Prostate gland (tissue), 2 donors: Measurements from ENCODE around the gene SIM2. TPM values are rescaled to one million over a fixed set of nuclear protein-coding genes. Genes with fewer than 3 reads are reported as not detected.

Experiments
- DNase-seq: peaks from one replicate; pipeline ENCODE4 v3.0.0-alpha.2; 2019; ENCODE audit warnings: low spot score
- H3K27ac ChIP-seq, 2 donors: fragments of 200-600 bp; sonication (generic); 2 replicates each; pipeline ENCODE4 v1.5.1; 2017 to 2019
- H3K27me3 ChIP-seq: fragments of 200-600 bp; sonication (generic); replicated peaks from 2 replicates; pipeline ENCODE4 v1.5.1; 2019; ENCODE audit not compliant: insufficient read depth
- H3K36me3 ChIP-seq, 2 donors: fragments of 200-600 bp; sonication (generic); 1 replicate in 1 of 2; 2 replicates in 1 of 2; pipeline versions ENCODE4 v1.5.1 to v1.8.1; 2017 to 2019
- H3K4me1 ChIP-seq: fragments of 200-600 bp; sonication (generic); replicated peaks from 2 replicates; pipeline ENCODE4 v1.5.1; 2019
- H3K4me3 ChIP-seq, 2 donors: fragments of 200-600 bp; sonication (generic); 2 replicates each; pipeline ENCODE4 v1.5.1; 2017 to 2019
- H3K9me3 ChIP-seq: fragments of 200-600 bp; sonication (generic); 2 replicates; pipeline ENCODE4 v1.5.1; 2017
- CTCF ChIP-seq, 4 experiments: fragments of 200-600 bp in 2 of 4; fragments of 450-650 bp in 2 of 4; sonication (generic) in 2 of 4; IDR thresholded peaks; 1 replicate in 3 of 4; 2 replicates in 1 of 4; pipeline ENCODE4 v1.5.1; 2016 to 2019; ENCODE audit warnings: antibody characterized with exemption in 4 of 4, mild to moderate bottlenecking in 2 of 4, moderate library complexity in 2 of 4
- POLR2A ChIP-seq: fragments of 450-650 bp; IDR thresholded peaks from one replicate; pipeline ENCODE4 v1.6.1; 2016; ENCODE audit warnings: antibody characterized with exemption, mild to moderate bottlenecking
- POLR2AphosphoS5 ChIP-seq: sonication (generic); formaldehyde crosslinking; IDR thresholded peaks from one replicate; pipeline ENCODE4 v1.6.1; 2017; ENCODE audit warnings: antibody characterized with exemption
- WGBS: methylation state at CpG from one replicate; pipeline ENCODE4 v1.1.5; 2018; 5-methylcytosine and 5-hydroxymethylcytosine counted together
- intact Hi-C: fragments of 100-400 bp; cut with DNase I; formaldehyde crosslinking; loops from one replicate; pipeline ENCODE4 v1.14.2; 2022
- total RNA-seq, 2 donors: library from RNA; depleted of rRNA; stranded (reverse); fragments of >200 nt; gene quantifications; one replicate each; pipeline ENCODE4 v1.1.0, GENCODE V29; 2016

Gene SIM2
- total RNA-seq, 2 donors from 2014 or later: 1.0 to 16.3 TPM

GRCh38 chr21:36697060-36697850, 1.7 kb upstream of the SIM2 start:
- H3K27me3 ChIP-seq: peaks cover 30% of the 10 kb centered on the region
- intact Hi-C loops: no loop called here
- H3K4me1 ChIP-seq: peaks cover 11% of the 10 kb centered on the region
- H3K4me3 ChIP-seq: no peak overlapping the region
- DNase-seq: no peak
- no peaks in the 10 kb centered on the region for H3K36me3 ChIP-seq
- 6% methylated on average over 57 of the region's 58 CpGs for WGBS
- no peak for TF ChIP-seq POLR2A
- TF ChIP-seq POLR2AphosphoS5: no peak
- H3K27ac ChIP-seq: no peak overlapping the region
- H3K9me3 ChIP-seq: no peaks in the 10 kb centered on the region

GRCh38 chr21:36697851-36698384, 997 bp upstream of the SIM2 start:
- TF ChIP-seq POLR2AphosphoS5: no peak
- no peak for TF ChIP-seq CTCF (IDR thresholded peaks at IDR 0.05)
- no peak for TF ChIP-seq POLR2A
- 11% methylated on average over 31 of the region's 33 CpGs for WGBS
- H3K4me3 ChIP-seq: peak overlapping the region; percentile 51 to 59
- intact Hi-C loops: no loop called here
- peaks cover 11% of the 10 kb centered on the region for H3K4me1 ChIP-seq
- H3K36me3 ChIP-seq: no peaks in the 10 kb centered on the region
- no peaks in the 10 kb centered on the region for H3K9me3 ChIP-seq
- H3K27me3 ChIP-seq: peaks cover 23% of the 10 kb centered on the region
- no peak for DNase-seq
- H3K27ac ChIP-seq: peak overlapping the region; percentile 62 to 83

- TF ChIP-seq CTCF (IDR thresholded peaks at IDR 0.05) (peak in 1 of 4 experiments; percentile 21), POLR2AphosphoS5 (no peak), POLR2A (no peak)
- peak overlapping the region; percentile 51 to 59 for H3K4me3 ChIP-seq
- no peak for DNase-seq
- peaks cover 17% of the 10 kb centered on the region for H3K27me3 ChIP-seq
- H3K27ac ChIP-seq: peak overlapping the region; percentile 62 to 83
- intact Hi-C loops: no loop called here
- peaks cover 11% of the 10 kb centered on the region for H3K4me1 ChIP-seq
- under 1% methylated on average over 53 of the region's 62 CpGs for WGBS
- H3K9me3 ChIP-seq: no peaks in the 10 kb centered on the region
- H3K36me3 ChIP-seq: no peaks in the 10 kb centered on the region
These were observed 432 bp upstream of the SIM2 start for GRCh38 chr21:36698385-36698980.

GRCh38 chr21:36699546-36700294, 805 bp downstream of the SIM2 start:
- no peak for DNase-seq
- intact Hi-C loops: no loop called here
- Histone ChIP-seq H3K4me3 (peak overlapping the region; percentile 51 to 59), H3K27me3 (peaks cover 14% of the 10 kb centered on the region), H3K4me1 (peaks cover 11% of the 10 kb centered on the region), H3K27ac (peak overlapping the region; percentile 62 to 83), H3K36me3 (no peaks in the 10 kb centered on the region), H3K9me3 (no peaks in the 10 kb centered on the region)
- no peak for TF ChIP-seq CTCF (IDR thresholded peaks at IDR 0.05)
- TF ChIP-seq POLR2A: no peak
- TF ChIP-seq POLR2AphosphoS5: no peak
- 7% methylated on average over 31 of the region's 67 CpGs for WGBS
